ENCODE measurements around the gene CNTN4.
"Not testable (repeated sequence)": the region's sequence is repeated elsewhere in the genome, so short reads cannot be mapped to it uniquely, and the experiment has no call there.

CNTN4 gene

DNA sequence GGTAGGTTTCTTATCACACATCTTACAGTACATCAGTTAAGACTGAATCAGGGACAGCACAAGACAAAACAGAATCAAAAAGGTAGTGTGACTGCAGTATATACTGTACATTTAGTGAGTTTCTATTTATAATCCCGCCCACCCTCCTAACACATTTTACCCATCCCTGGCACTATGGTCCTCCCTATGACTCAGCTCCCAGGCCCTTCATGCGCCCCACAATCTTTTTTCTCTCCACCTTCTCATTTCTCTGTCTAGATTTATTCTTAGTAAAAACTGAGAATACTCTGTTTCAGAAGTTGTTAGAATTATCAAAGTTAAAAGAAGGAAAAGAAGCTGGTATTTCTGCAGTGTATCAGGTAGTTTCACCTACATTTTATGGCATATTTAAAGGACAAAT lies 427.3 kb downstream of the CNTN4 start:
- no peak for DNase-seq

DNA sequence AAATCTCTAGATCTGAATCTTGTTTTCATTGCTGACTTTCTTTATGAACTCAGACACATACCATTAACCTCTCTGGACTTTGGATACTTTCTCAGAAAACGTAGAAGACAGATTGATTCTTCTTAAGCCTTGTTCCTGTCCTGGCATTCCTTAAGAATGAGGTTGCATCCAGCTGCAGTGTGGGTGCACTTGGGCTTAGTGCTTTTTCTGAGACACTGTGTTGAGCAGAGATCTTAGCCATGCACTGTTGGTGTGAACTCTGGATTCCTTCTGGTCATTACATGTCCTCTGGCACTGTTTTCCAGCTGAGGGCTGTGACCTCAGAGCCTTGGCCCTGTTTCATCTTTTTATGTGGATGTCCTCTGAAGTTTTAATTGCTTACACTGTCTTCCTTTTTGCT lies 428.3 kb downstream of the CNTN4 start:
- no peak for DNase-seq

DNA sequence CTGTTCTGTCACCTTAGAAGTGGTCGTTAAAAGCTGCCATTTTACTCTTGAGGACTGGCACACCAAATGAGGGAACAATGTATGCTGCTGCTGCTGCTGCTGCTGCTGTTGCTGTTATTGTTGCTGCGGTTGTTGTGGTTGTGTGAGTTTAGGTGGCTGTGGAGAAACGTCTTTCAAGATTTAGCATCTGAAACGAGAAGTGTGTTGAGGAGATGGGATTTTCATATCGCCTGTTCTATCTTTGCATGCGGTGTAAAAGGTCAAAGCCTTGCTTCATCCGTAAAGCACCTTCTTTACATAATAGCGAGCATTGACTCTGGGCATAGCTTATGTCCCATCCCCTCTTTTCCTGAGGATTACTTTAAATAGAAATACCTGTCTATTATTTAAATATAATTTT lies 428.7 kb downstream of the CNTN4 start:
- not testable (repeated sequence) for DNase-seq

DNA sequence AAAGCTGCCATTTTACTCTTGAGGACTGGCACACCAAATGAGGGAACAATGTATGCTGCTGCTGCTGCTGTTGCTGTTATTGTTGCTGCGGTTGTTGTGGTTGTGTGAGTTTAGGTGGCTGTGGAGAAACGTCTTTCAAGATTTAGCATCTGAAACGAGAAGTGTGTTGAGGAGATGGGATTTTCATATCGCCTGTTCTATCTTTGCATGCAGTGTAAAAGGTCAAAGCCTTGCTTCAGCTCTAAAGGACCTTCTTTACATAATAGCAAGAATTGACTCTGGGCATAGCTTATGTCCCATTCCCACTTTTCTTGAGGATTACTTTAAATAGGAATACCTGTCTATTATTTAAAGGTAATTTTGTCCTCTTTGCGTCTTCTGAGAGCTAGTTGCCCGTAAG lies 436.1 kb downstream of the CNTN4 start:
- DNase-seq = not testable (repeated sequence)

DNA sequence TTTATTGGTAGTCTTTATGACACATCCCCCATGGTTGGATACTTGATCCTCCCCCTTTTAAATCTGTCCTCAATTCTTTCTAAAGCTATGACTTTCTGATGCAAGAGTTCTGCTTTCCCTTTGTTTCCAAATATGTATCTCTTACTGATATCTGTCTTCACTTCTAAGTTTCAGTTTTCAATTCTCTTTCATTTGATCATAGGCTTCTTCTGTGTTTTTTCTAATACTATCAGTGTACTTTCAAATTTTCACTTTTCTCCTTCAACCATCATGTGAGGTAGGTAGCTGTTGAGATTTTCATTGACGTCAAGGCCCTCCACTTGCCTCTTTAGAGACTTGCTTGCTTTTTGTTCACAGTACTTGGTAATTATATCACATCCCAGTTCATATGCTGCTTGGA lies 436.5 kb downstream of the CNTN4 start:
- DNase-seq = no peak

DNA sequence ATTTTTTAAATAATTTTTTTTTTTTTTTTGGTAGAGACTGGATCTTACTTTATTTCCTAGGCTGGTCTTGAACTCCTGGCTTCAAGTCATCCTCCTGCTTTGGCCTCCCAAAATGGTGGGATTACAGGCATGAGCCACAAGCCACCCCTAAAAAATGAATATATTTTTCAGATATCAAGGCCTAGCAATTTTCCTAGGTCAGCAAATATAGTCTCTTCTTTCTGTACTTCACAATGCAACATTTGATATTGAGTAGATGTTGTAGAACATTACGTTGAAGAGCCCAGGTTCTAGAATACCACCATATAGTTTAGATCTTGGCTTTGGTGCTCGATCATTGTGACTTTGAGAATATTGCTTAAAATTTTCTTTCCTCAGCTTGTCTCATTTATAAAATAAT lies 437.9 kb downstream of the CNTN4 start:
- DNase-seq = no peak

DNA sequence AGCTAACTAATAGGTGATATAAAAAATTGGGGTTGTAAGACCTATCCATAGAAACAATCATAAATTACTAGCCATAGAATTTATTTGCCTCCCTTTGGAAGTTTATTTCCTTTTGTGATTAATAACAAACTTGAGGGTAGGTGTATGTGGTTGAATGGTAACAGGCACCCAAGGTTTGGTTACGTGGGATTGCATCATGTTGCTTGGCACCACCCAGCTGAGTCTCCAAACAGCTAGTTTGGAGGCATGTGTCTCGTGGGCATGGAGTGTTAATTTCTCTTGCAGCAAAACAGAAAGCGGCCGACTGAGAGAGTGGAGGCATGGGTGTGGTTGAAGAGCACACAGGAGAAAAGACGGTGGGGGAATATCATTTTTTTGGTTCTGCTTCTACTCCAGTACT lies 441.4 kb downstream of the CNTN4 start:
- no peak for DNase-seq

DNA sequence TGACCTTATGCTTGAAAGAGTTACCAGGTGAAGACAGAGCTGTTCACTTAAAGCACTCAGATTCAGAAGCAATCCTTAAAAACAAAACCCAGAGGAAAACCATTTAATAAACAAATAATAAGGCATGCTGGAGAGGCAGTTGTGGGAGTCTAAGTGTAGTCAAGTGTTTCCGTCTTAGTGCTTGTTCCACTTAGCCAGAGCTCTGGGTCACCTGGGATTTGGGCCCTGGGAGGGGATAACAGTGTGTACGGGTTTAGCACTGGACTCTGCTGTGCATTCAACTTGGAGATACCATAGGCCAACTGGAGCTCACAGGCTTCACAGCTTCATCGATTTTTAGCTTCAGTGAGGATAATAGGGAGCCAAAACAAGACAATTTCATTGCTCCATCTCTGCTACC lies 444.6 kb downstream of the CNTN4 start:
- no peak for DNase-seq

DNA sequence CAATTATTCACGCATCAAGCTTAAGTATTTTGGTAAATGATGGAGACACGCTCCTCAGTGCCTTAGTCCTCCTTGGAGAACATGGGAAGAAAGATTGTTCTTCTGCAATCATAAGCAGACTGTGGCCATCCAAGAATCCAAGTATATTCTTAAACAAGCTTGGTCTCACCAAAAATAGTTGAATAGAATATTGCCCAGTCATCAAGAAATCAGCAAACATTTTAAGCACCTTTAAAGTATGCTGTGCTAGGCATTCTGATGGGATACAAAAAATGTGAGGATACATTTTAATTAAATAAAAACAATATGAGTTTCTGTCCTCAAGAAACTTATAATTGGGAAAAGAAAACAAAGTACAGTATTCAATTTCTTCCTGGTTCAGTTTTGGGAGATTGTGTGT lies 445.5 kb downstream of the CNTN4 start:
- no peak for DNase-seq

DNA sequence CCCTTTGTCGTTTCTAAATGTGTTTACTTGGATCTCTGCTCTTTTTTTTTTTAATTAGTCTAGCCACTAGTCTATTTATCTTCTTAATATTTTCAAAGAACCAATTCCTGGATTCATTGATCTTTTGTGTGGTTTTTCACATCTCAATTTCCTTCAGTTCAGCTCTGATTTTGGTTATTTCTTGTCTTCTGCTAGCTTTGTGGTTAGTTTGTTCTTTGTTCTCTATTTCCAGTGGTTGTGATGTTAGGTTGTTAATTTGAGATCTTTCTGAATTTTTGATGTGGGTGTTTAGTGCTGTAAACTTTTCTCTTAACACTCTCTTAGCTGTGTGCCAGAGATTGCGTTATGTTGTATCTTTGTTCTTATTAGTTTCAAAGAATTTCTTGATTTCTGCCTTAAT lies 446.1 kb downstream of the CNTN4 start:
- no peak for DNase-seq

DNA sequence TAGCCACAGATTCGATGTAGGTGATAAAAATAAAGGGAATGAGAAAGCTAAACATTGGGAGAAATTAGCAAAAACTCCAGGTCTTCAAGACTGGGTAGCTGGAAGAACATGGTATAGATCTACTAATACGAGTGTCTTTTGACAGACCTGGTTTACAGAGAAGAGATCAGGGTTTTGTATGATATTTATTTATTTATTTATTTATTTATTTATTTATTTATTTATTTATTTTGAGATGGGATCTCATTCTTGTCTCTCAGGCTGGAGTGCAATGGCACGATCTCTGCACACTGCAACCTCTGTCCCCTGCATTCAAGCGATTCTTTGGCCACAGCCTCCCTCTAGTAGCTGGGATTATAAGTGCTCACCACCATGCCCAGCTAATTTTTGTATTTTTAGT lies 448.4 kb downstream of the CNTN4 start:
- DNase-seq = no peak

DNA sequence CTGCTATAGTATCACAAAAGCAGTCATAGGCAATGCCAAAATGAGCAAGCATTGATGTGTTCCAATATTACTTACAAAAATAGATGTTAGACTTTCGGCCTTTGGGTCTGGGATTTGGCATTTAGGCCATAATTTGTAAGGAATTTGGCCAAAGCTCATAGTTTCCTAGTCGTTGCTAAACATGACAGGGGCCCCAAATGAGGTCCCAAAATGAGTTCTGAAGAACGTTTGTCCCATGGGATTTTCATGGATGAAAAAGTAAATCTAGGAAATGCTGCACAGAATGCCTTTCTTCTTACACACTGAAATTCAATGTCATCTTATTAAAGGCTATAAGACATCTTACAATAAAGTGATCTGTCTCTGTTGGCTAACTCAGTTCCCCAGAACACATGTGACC lies 456.0 kb downstream of the CNTN4 start:
- DNase-seq = no peak

DNA sequence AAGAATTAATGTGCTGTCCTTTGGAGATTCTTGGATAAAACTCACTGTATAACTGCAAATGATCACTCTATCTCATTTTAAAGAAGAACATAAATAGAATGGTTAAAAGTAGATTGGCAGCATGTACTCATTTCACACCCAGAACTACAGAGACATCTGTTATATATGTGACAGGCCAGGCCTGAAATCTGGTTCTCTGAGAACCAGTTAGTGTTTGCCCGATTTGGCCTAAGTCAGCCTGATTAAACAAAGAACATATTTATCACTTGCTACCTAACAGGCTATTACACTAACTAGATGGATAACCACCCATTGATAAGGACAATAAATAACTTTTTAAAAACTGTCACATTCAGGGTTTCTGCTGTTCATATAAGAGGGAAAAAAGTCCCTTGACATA lies 460.1 kb downstream of the CNTN4 start:
- no peak for DNase-seq

DNA sequence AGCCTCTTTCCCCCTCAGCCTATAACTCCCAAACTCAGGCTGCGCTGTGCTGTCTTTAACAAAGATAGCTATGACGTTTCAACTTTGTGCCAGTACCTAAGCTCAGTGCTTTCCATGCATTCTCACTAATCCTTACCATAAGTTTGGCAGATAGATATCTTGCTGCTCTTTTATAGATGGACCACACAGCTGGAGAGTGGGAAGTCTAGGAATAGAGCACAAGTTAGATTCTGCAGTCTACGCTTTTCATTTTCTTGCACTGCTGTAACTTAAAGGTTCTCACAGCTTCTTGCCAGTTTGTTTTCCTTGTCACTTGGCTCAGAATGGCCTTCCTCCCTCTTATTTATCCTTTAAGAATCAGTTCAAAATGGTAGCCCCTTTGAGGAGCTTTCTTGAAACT lies 468.8 kb downstream of the CNTN4 start:
- no peak for DNase-seq

DNA sequence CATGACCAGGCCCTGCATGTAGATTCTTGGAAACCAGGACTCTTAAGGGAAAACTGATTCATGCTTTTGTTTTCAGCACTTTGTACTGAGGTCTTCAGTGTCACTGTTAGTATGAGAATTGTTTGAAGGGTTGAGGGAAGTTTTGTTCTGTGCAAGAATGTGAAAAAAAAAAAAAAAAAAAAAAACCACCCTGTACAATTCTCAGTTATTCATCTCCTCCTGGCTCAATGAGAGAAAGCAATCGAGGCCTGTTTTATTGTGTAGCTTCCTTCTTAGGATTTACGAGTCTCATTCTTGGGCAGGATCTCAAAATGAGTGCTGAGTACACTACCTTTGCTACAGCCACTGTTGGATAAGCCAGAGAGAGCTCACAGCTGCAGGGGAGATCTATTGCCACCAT lies 469.5 kb downstream of the CNTN4 start:
- no peak for DNase-seq

DNA sequence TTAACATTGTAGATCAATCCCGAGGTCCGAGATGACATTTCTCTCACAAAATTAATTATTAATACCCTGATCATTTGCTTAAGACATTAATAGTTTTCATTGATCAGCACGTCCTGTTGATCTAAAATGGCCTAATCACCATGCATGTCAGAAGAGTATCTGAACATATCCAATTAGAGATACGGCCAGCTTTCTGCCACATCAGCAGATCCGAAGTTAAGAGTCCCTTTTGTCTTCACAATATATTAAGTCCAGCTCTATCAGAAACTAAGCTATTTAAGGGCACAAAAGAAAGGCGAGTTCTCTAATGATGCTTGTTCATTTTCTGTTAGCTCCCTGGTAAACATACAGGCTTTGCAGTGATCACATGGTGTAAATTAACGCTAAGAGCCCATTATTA lies 470.3 kb downstream of the CNTN4 start:
- DNase-seq = no peak

DNA sequence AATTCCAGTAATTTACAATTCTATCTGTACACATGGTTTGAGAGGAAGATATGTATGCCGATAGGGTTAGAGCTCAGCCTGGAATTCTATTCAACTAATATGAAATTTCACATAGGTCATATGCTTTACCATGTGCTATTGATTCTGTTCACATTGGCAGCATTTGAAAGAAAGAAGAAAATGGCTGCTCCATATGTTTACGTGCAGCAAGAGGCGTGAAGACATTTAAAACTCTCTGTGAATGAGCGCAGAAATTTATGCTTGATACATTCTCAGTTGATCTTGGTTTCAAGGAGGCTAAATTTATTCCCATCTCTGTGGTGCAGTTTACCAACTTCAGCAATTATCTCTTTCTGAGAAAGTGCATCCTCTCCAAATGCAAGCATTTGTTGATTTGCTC lies 478.9 kb downstream of the CNTN4 start:
- DNase-seq = no peak

DNA sequence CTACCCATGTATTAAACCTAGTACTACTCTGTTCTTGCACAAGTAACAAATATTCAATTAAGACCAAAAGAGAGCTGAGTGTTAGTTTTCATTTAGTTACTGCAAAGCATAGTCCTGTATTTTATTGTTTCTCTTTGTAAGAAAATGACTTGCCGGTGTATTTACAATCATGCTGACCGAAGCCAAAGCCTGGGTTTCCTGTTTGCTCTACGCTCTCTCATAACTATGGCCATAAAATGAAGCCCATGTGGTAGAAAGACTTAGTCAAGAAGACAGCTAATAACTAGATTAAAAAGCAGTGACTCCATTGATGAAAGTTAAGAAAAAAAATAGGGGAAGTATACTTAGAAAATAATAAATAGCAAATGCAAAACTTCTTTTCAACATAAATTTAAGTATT lies 479.9 kb downstream of the CNTN4 start:
- no peak for DNase-seq

DNA sequence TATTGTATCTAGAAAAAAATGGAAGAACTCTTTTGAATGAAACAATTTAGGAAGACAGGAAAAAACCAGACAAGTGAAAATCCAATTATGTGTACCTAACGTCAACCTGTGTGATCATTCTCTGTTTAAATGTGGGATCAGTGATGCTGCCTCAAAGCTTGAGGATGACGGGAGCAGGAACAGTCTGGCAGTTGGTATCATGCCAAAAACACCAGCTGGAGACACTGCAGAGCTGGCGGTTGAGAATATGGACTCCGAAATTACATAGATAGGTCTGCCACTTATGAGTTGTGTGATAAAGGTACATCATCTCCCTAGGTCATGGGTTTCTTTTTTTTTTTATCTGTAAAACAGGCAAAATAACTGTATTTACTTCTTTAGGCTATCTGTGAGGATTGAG lies 480.5 kb downstream of the CNTN4 start:
- DNase-seq = no peak

DNA sequence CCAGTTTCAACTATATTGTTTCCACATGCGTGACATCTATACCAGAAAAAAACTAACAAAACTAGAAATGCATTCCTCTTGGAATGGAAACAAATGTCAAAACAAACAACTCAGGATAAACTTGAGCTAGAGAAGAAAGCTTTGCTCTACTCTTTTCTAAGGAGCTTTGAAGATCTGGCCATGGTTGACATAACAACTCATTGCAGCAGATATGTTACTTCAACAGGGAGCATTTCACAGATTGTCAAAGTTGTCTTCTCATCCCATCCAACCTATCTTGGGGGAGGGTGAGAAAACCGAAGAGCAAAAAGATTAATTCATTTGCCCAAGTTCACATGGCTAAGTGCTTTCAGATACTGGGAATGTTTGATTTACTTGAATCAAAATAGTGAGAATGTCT lies 484.4 kb downstream of the CNTN4 start:
- no peak for DNase-seq

DNA sequence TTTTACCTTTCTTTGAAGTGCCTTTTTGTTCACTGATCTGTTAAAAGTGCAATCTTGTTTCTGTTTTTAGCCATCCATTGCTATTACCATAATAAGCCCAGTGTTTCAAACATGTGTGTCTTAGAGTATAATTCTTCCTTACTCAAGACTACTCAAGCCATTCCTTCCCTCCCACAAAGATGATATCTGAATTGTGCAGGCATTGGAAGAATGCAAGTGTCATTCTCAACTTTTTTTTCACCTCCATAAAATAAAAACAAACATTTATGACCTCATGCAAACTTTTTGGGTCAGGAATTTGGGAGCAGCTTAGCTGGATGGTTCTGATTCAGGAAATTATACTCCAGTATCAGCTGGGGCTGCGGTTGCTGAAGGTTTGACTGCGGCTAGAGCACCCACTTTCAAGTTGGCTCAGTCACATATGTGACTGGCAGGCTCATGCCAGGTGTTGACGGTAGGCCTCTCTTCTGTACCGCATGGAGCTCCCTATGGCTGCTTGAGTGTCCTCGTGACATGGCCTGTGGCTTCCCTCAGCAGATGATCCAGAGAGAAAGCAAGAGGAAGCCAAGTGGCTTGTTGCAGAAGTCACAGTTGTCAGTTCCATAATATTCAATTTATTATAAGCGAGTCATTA lies 490.8 kb downstream of the CNTN4 start:
- no peak for DNase-seq

DNA sequence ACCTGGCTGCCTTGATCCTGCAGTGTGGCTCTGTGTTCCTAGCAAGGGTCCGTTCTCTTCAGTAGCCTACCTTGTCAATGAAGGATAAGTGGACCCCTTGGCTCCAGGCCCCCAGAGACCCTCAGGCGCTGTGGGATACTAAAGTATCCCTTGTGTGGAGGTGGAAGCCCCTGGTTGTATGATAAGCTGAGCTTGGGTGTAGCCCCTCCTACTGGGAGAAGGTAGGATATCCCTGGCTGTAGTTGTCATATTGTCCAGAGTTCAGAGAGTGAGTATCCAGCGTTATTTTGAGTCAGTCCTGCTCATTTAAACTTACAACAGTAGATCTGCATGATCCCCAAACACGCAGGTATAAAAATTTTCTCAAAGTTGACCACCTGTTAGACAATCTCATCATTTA lies 496.8 kb downstream of the CNTN4 start:
- DNase-seq = no peak

DNA sequence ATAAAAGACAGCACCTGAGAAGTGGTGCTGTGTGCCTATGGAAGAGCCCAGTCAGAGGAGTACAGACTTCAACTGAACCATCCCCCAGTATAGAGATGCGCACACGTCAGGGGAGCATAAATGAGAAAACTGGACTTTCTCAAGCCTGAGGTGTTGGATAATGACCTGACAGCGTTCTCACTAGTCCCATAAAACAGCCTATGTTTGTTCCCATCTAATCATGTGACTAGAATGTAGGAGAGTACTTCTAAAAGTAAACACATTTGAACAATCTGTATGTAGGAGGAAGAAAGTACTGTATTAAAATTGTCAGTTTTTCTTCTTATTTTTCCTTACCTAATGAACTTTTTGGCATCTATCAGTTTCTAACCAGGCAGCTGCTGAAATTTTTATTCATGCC lies 498.9 kb downstream of the CNTN4 start:
- DNase-seq = no peak

DNA sequence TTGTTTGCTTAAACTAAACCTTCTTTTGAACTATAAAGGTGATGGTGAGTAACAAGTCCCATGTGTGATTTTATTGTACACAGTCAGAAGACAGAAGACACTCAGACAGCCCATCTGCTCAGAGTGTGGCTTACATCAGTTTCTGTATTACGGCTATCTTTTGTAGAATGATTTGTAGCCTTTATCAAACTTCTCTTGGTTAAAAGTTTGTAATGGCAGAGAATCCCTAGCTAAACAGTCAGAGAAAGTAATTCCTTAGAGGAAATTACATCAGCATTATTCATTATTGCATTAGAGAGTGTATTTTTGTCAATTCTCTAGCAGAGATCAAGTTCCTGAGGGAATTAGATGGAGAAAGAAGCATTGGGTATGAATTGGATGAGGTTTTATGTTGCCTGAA lies 500.8 kb downstream of the CNTN4 start:
- no peak for DNase-seq

DNA sequence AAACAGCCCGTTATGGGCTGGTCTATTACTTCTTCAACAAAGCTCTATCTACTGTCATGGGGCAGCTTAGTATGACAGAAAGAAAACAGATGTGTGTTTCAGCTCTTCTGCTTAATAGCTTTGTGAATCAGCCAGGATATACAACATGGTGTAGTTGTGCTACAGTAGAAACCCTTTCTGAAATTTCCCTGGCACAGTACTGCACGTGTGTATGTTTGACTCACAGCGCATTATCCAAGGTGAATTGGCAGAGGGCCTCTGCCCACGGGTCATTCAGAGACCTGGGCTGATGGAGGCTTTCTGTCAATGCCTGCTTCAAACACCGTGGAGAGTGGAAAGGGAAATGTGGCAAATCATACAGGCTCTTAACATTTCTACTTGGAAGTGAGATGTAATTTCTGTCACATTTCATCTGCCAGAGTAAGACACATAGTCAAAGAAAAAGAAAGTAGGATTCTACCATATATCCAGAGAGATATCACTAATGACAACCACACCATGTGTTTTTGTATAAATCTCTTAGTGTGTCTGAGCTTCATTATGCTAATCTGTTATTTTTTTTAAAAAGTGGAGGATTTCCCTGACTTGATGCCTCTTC lies 505.1 kb downstream of the CNTN4 start:
- no peak for DNase-seq

DNA sequence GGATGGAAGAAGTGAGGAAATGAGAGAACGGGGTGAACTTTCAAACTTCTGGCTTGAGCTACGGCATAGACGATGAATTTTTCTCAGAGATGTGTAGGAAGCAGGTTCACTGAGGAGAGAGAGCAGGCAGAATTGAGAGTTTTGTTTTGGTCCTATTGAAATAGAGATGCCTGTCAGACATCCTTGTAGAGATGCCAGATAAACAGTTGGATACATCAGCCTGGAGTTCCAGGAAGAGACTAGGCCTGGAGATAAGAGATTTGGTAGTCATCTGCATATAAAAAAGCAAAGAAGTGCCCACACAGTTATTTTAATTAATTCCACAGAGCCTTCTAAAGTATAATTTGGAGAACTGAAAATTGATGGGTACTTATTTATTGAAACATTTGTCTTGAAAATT lies 515.9 kb downstream of the CNTN4 start:
- DNase-seq = no peak
